ENCODE data around the gene MAP3K13. TPM values are rescaled to one million over a fixed set of nuclear protein-coding genes. Genes with fewer than 3 reads are reported as not detected.

The MAP3K13 gene
- total RNA-seq, 1 experiment from 2014 or later = 21.0 TPM

DNA sequence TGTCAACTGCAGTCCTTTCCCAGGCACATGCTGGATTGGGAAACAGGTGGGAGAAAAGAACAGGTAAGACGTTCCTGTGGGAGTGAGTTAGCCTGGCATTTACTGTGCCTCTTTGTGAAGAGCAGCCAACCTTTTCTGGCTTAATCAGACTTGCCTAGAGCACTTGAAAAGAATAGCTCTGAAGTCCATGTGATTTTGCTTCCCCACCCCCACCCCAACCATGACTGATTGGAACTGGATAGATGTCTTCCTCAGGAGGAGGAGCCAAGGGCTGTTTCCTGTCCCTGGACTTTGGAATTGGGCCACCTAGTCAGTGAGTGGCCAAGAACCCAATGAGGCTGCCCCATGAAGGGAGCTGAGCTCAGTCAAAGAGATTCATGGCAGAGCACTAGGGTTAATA, 140.6 kb downstream of the MAP3K13 start:
- H3K4me2 ChIP-seq (ENCODE audit: low read length) = no peak overlapping the region
- CTCF ChIA-PET = no interaction called here
- H3K27me3 ChIP-seq (ENCODE audit: insufficient read depth, low read length) = no peaks in the 10 kb centered on the region
- POLR2A ChIA-PET = no interaction called here
- RAD21 ChIA-PET (ENCODE audit: low non-redundant PET in 1 of 2, low total read pairs in 2 of 2, uncharacterized antibody in 2 of 2, unreplicated experiment in 2 of 2) = no interaction called here
- TF ChIP-seq CTCF (IDR thresholded peaks at IDR 0.05 in 2 of 3, conservative IDR thresholded peaks at IDR 0.05 in 1 of 3; ENCODE audit: borderline replicate concordance in 1 of 3, insufficient read depth in 1 of 3, low read depth in 2 of 3, low read length in 2 of 3) (no peak), CBX3 (IDR thresholded peaks at IDR 0.05; ENCODE audit: low read depth) (no peak), ZBTB33 (IDR thresholded peaks at IDR 0.05; ENCODE audit: extremely low read depth, insufficient replicate concordance, low read length) (no peak), JUND (IDR thresholded peaks at IDR 0.05) (no peak), SP1 (IDR thresholded peaks at IDR 0.05; ENCODE audit: low read depth) (no peak), ZFX (IDR thresholded peaks at IDR 0.05) (no peak), SIN3A (IDR thresholded peaks at IDR 0.05; ENCODE audit: low read depth) (no peak), SRF (IDR thresholded peaks at IDR 0.05; ENCODE audit: low read depth) (no peak), CEBPB (IDR thresholded peaks at IDR 0.05; ENCODE audit: low read depth) (no peak), POLR2A (IDR thresholded peaks at IDR 0.05; ENCODE audit: borderline replicate concordance, extremely low read depth, insufficient read depth, insufficient read length) (no peak), EZH2 (IDR thresholded peaks at IDR 0.05) (no peak), RAD21 (IDR thresholded peaks at IDR 0.05; ENCODE audit: low read depth) (no peak), TCF7L2 (IDR thresholded peaks at IDR 0.05; ENCODE audit: borderline replicate concordance, extremely low read depth, insufficient read depth, insufficient read length) (no peak), ELF1 (IDR thresholded peaks at IDR 0.05; ENCODE audit: borderline replicate concordance, low read depth) (no peak), ATF3 (IDR thresholded peaks at IDR 0.05) (no peak), YY1 (IDR thresholded peaks at IDR 0.05; ENCODE audit: extremely low read depth, insufficient replicate concordance, low read depth, low read length) (no peak), EZH2phosphoT487 (IDR thresholded peaks at IDR 0.05; ENCODE audit: borderline replicate concordance) (no peak), REST (IDR thresholded peaks at IDR 0.05; ENCODE audit: low read depth) (no peak), POLR2AphosphoS5 (IDR thresholded peaks at IDR 0.05; ENCODE audit: low read depth, low read length) (no peak)
- TF ChIP-seq, protein P1, sequence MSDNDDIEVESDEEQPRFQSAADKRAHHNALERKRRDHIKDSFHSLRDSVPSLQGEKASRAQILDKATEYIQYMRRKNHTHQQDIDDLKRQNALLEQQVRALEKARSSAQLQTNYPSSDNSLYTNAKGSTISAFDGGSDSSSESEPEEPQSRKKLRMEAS (IDR thresholded peaks at IDR 0.05) = no peak
- H3K27ac ChIP-seq (ENCODE audit: low read depth, low read length) = no peak overlapping the region
- no peaks in the 10 kb centered on the region for H3K36me3 ChIP-seq (ENCODE audit: control insufficient read depth in 1 of 2, insufficient read depth in 2 of 2, low read length in 2 of 2)
- no peak overlapping the region for H3K9ac ChIP-seq (ENCODE audit: low read length)
- intact Hi-C loops (cut with micrococcal nuclease) = no loop called here
- ATAC-seq = no peak
- peaks cover 2% of the 10 kb centered on the region for H3K79me2 ChIP-seq (ENCODE audit: insufficient read depth, low read length)
- DNase-seq (ENCODE audit: low read depth, low spot score) = no peak
- H3K4me1 ChIP-seq (ENCODE audit: control insufficient read depth in 1 of 2, insufficient read depth in 2 of 2, low read length in 2 of 2) = peaks cover 13 to 19% of the 10 kb centered on the region in 2 experiments
- H3K9me2 ChIP-seq (ENCODE audit: insufficient read depth) = no peaks in the 10 kb centered on the region
- H2AFZ ChIP-seq (ENCODE audit: low read depth, low read length, poor library complexity, severe bottlenecking) = no peak overlapping the region
- no peaks in the 10 kb centered on the region for H3K9me3 ChIP-seq (ENCODE audit: control insufficient read depth in 1 of 2, insufficient read depth in 1 of 2, low read depth in 1 of 2, low read length in 2 of 2)
- no peaks in the 10 kb centered on the region for H4K20me1 ChIP-seq (ENCODE audit: insufficient read depth)
- no peak overlapping the region for H3K4me3 ChIP-seq (replicated peaks in 1 of 2; ENCODE audit: low read depth in 1 of 2, low read length in 2 of 2)
- no TSS peak for BruUV-seq (replicated peaks)

All from HCT116 (cell line).